ENCODE measurements around the gene C3. TPM values are rescaled to one million over a fixed set of nuclear protein-coding genes. Genes with fewer than 3 reads are reported as not detected.

The C3 gene
- total and polyA plus RNA-seq, 2 of the 13 experiments (the other 11 are each of a cell fraction or from before 2014, with no cell fraction given): 1,455 to 6,272 TPM

GRCh38 chr19:6729573-6730152 lies 9.2 kb upstream of the C3 start (continued):
- TF ChIP-seq MAX (IDR thresholded peaks at IDR 0.05): no peak
- no peak for TF ChIP-seq ZXDC (CRISPR knock-in tag; IDR thresholded peaks at IDR 0.05)
- TF ChIP-seq NRL (CRISPR knock-in tag; IDR thresholded peaks at IDR 0.05; ENCODE audit: borderline replicate concordance): peak; percentile 21
- no peak for TF ChIP-seq ZSCAN21 (CRISPR knock-in tag; IDR thresholded peaks at IDR 0.05; ENCODE audit: borderline replicate concordance)
- 0 out of 2 replicates have a peak, but pooled peaks have one; percentile 27 for TF ChIP-seq ZNF224 (CRISPR knock-in tag; IDR thresholded peaks at IDR 0.05)
- TF ChIP-seq NR2F1 (CRISPR knock-in tag; IDR thresholded peaks at IDR 0.05): peak; percentile 36 to 62; a peak in 1 of 4 replicates
- TF ChIP-seq ZFY (CRISPR knock-in tag; IDR thresholded peaks at IDR 0.05): peak; percentile 25; the same call in 1 of the 2 replicates
- no peak for TF ChIP-seq SP1 (IDR thresholded peaks at IDR 0.05)
- TF ChIP-seq SP1 (CRISPR knock-in tag; IDR thresholded peaks at IDR 0.05): no peak
- TF ChIP-seq RBM39 (IDR thresholded peaks at IDR 0.05; ENCODE audit: low read depth, low read length, poor library complexity, severe bottlenecking): peak; percentile 69
- TF ChIP-seq MNT (IDR thresholded peaks at IDR 0.05): no peak
- TF ChIP-seq ISX (CRISPR knock-in tag; conservative IDR thresholded peaks at IDR 0.05): no peak
- no peak for TF ChIP-seq HMG20A (CRISPR knock-in tag; IDR thresholded peaks at IDR 0.05; ENCODE audit: borderline replicate concordance)
- no peak; the same call in 1 of the 2 replicates for TF ChIP-seq ELF4 (CRISPR knock-in tag; IDR thresholded peaks at IDR 0.05; ENCODE audit: borderline replicate concordance)
- no peak for TF ChIP-seq ZNF780A (CRISPR knock-in tag; IDR thresholded peaks at IDR 0.05)
- no peak for TF ChIP-seq IKZF4 (CRISPR knock-in tag; IDR thresholded peaks at IDR 0.05; ENCODE audit: borderline replicate concordance, low read depth, not compliant biosample characterization)
- TF ChIP-seq ZNF552 (CRISPR knock-in tag; IDR thresholded peaks at IDR 0.05; ENCODE audit: borderline replicate concordance): 0 out of 2 replicates have a peak, but pooled peaks have one; percentile 22
- no peak for TF ChIP-seq PHF5A (CRISPR knock-in tag; IDR thresholded peaks at IDR 0.05; ENCODE audit: low read depth, unreplicated experiment)
- no peak for TF ChIP-seq PREB (CRISPR knock-in tag; IDR thresholded peaks at IDR 0.05)
- TF ChIP-seq ZNF549 (CRISPR knock-in tag; IDR thresholded peaks at IDR 0.05): no peak
- no peak for TF ChIP-seq CBX5 (CRISPR knock-in tag; IDR thresholded peaks at IDR 0.05; ENCODE audit: borderline replicate concordance)
